ENCODE measurements around the gene LCN9.

DNA sequence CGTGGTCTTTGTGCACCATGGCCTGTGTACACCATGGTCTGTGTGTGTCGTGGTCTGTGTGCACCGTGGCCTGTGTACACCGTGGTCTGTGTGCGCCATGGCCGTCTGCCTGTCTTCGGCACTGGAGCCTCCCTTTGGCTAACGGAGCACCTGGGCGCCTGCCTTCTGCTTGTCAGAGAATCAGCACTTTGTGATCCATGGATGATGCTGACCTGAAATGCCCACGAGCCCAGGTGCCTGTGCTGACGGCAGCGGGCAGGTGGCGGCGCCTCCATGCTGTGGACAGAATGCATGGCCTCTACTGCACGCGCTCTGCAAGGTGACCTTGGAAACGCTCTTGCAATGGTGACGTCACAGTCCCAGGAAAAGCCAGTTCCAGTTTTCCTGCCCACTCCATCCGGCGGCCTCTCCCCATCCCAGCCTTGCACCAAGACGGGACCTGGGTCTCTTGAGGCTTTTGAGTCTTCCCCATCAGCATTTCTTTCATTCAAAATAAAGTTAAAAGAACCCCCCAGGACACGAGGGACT is 14.6 kb downstream of the LCN9 start:
- TF ChIP-seq, protein P1, sequence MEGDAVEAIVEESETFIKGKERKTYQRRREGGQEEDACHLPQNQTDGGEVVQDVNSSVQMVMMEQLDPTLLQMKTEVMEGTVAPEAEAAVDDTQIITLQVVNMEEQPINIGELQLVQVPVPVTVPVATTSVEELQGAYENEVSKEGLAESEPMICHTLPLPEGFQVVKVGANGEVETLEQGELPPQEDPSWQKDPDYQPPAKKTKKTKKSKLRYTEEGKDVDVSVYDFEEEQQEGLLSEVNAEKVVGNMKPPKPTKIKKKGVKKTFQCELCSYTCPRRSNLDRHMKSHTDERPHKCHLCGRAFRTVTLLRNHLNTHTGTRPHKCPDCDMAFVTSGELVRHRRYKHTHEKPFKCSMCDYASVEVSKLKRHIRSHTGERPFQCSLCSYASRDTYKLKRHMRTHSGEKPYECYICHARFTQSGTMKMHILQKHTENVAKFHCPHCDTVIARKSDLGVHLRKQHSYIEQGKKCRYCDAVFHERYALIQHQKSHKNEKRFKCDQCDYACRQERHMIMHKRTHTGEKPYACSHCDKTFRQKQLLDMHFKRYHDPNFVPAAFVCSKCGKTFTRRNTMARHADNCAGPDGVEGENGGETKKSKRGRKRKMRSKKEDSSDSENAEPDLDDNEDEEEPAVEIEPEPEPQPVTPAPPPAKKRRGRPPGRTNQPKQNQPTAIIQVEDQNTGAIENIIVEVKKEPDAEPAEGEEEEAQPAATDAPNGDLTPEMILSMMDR (IDR thresholded peaks at IDR 0.05; ENCODE audit: low read depth, low read length) = no peak
- TF ChIP-seq MYC (IDR thresholded peaks at IDR 0.05; ENCODE audit: low read depth, low read length) (no peak), POLR2A (IDR thresholded peaks at IDR 0.05; ENCODE audit: extremely low read depth, insufficient read length) (no peak), MAX (IDR thresholded peaks at IDR 0.05; ENCODE audit: low read depth, low read length) (no peak)

Measured in NB4 (cell line).